Ureter (tissue), 1 donor: ENCODE measurements around the gene KRTAP4-4. TPM values are rescaled to one million over a fixed set of nuclear protein-coding genes. Genes with fewer than 3 reads are reported as not detected.
"Not testable (repeated sequence)": the region's sequence is repeated elsewhere in the genome, so short reads cannot be mapped to it uniquely, and the experiment has no call there.

Source experiments
- DNase-seq: peaks from one replicate; pipeline ENCODE4 v3.0.0-alpha.2; 2020; ENCODE audit warnings: low spot score
- total RNA-seq: library from RNA; stranded (reverse); gene quantifications from one replicate; pipeline ENCODE4 v1.2.4, GENCODE V29; 2023
- donor health status: DM: yes; HTN: yes; CAD: no.

Gene KRTAP4-4
- total RNA-seq: not detected

- no peak for DNase-seq
These were observed at the start of gene KRTAP4-4 for GRCh38 chr17:41160648-41161047. Gene KRTAP4-4 (minus strand): TSS chr17:41160748. CDS start chr17:41160691, 57 bp downstream.

- no peak for DNase-seq
These were observed 39.0 kb upstream of the KRTAP4-4 start for GRCh38 chr17:41199421-41200078.

DNA sequence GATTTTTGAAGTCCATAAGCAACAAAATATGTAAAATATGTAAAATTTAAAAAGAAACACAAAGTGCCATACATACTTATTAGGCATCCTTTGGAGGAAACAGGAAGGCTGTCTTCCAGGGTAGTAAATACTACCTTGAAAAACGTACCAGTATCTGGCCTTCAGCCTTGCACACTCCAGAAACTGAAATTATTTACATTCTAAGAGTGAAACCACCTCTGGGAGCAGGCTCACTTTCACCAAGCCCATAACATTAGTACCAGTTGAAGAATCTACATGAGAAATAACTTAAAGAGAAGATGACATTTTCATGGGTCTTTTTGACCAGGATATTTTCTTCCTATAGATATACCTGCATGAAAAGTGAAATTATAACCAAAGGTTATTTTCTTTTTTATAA lies 35.5 kb upstream of the KRTAP4-4 start:
- no peak for DNase-seq

- no peak for DNase-seq
These were observed 29.8 kb upstream of the KRTAP4-4 start for GRCh38 chr17:41190328-41190727.

DNA sequence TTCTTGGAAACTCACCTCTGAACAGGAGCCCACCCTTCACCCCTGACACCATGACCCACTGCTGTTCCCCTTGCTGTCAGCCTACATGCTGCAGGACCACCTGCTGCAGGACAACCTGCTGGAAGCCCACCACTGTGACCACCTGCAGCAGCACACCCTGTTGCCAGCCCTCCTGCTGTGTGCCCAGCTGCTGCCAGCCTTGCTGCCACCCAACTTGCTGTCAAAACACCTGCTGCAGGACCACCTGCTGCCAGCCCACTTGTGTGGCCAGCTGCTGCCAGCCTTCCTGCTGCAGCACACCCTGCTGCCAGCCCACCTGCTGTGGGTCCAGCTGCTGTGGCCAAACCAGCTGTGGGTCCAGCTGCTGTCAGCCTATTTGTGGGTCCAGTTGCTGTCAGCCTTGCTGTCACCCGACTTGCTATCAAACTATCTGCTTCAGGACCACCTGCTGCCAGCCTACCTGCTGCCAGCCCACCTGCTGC lies 29.3 kb upstream of the KRTAP4-4 start, which contains the start of gene KRTAP9-1:
KRTAP9-1 (plus strand) TSS at position 51 of the 482 bp plus-strand sequence; CDS start at position 51, 0 bp downstream.
- not testable (repeated sequence) for DNase-seq

- DNase-seq: no peak
These were observed 26.3 kb upstream of the KRTAP4-4 start for GRCh38 chr17:41186872-41187271.

DNA sequence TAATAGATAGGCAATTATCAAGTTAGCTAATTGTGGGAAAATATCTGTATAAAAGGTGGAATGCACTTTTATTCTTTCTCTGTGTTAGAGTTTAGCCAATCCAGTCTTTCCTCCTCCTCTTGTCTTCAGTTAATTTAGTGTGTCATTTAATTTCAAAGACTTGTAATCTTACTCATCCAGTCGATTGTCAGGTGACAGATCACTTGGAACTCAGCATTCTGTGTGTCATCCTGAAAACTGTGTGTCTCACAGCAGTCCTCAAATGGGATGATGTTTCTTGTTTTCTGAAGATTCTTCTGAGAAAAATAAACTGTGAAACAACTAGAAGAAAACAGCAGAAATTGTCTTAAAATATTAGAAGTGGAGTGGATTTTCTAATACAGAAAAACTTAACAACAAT lies 24.5 kb upstream of the KRTAP4-4 start:
- DNase-seq: no peak

DNA sequence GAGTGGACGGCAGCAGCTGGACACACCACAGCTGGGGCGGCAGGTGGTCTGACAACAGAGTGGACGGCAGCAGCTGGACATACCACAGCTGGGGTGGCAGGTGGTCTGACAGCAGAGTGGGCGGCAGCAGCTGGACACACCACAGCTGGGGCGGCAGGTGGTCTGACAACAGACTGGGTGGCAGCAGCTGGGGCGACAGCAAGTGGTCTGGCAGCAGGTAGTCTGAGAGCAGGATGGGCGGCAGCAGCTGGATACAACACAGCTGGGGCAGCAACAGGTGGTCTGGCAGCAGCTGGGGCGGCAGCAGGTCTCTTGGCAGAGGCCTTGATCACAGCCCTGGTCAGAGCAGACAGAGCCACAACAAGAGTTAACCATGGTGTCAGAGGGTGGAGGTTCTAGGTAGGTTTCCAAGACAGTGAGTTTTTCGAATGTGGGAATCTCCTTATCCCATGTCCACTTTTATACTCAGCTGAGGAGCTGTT lies 24.0 kb upstream of the KRTAP4-4 start, which contains the start of gene KRTAP4-1:
KRTAP4-1 (minus strand) TSS at position 432 of the 482 bp plus-strand sequence; CDS start at position 375, 57 bp downstream.
- no peak for DNase-seq

- DNase-seq: no peak
These were observed 18.5 kb upstream of the KRTAP4-4 start for GRCh38 chr17:41178843-41179616.

DNA sequence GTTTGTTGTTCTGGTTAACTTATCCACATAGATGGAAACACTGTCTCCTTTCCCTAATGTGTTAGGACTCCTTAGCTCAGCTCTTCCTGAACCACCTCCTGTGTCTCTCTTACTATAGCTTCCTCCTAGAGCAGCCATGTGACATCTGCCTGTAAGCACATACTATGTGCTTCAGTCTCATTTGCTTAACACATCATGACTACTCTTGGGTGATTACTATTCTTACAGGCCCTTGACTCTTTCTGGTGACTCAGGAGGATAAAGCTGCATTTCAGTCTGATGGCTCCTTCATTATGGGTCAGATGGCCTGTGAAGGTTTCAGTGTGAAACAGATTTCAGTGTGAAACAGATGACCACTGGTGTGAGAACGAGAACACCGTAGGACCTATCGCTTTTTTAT lies 17.8 kb upstream of the KRTAP4-4 start:
- DNase-seq: no peak

DNA sequence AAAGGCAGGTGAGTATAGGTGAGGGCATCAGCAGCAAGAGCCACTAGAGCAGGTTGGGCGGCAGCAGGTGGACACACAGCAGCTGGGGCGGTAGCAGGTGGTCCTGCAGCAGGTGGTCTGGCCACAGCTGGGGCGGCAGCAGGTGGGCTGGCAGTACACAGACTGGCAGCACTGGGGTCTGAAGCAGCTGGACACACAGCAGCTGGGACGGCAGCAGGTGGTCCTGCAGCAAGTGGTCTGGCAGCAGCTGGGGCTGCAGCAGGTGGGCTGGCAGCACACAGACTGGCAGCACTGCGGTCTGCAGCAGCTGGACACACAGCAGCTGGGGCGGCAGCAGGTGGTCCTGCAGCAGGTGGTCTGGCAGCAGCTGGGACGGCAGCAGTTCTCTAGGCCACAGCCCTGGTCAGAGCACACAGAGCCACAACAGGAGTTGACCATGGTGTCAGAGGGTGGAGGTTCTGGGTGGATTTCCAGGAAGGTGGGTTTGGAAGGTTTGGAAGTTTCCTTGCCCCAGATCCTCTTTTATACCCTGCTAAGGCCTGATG lies 17.3 kb upstream of the KRTAP4-4 start, which contains the start of gene KRTAP4-2:
KRTAP4-2 (minus strand) TSS at position 495 of the 545 bp plus-strand sequence; CDS start at position 438, 57 bp downstream.
- no peak for DNase-seq

DNA sequence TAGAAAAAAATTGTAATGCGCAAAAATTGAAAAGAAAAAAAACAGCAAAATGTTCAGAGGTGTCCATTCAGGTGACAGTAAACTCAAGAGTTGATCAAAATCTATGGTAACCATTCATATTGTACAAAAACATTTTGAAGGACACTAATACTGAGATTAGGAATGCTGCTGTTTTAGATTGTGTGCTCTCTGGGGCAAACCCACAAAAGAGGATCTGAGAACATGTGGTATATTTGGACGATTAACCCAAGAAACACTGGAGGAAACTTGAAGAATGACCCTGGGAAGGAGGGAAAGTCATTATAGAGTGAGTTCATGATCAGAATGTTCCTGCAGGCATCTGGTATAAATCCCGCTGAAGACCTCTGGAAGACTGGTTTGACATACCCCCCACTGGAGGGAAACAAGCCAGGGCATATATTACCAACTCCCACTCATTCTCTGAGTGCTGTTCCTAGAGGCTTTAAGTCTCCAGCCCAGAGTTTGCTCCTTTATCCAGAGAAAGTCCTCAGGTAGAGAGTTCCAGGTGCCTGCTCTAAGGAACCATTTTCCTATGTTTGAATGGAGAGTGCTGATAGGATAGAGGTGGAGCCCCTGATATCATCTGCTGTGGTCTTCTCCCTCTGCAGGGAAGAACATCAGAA lies 16.3 kb upstream of the KRTAP4-4 start:
- DNase-seq: no peak

- no peak for DNase-seq
These were observed 11.3 kb upstream of the KRTAP4-4 start for GRCh38 chr17:41171886-41172285.

- no peak for DNase-seq
These were observed 7.6 kb upstream of the KRTAP4-4 start, which contains the start of gene KRTAP4-3 for GRCh38 chr17:41168121-41168520. Gene KRTAP4-3 (minus strand): TSS chr17:41168221. CDS start chr17:41168172, 49 bp downstream.

DNA sequence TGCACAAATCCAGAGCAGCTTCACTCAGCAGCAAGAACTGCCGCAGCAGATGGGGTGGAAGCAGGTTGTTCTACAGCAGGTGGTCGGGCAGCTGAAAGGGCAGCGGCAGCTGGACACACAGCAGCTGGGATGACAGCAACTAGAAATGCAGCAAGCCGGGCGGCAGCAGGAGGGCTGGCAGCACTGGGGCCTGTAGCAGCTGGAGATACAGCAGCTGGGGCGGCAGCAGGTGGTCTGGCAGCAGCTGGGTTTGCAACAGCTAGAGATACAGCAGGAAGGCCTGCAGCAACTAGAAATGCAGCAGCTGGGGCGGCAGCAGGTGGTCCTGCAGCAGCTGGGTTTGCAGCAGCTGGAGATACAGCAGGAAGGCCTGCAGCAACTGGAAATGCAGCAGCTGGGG lies 7.0 kb upstream of the KRTAP4-4 start:
- DNase-seq: no peak

DNA sequence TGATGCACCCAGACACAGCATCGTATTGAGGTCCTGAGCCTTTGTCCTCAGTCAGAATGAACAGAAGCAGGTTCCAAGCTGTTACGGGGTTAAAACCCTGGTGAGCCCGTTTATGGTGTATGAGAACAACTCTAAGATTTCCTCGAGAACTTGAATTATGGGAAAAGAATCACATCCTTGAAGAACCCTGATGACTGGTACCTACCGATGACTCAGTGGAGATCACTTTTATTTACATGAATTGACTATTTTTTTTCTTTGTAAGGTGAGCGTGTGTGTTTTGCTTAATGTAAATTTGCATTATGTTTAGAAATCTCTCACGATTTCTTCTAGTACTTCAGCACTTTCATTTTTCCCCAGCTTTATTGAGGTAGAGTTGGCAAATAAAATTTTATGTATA lies 3.3 kb upstream of the KRTAP4-4 start:
- no peak for DNase-seq

GRCh38 chr17:41160190-41160589 lies 358 bp downstream of the KRTAP4-4 start:
- not testable (repeated sequence) for DNase-seq

DNA sequence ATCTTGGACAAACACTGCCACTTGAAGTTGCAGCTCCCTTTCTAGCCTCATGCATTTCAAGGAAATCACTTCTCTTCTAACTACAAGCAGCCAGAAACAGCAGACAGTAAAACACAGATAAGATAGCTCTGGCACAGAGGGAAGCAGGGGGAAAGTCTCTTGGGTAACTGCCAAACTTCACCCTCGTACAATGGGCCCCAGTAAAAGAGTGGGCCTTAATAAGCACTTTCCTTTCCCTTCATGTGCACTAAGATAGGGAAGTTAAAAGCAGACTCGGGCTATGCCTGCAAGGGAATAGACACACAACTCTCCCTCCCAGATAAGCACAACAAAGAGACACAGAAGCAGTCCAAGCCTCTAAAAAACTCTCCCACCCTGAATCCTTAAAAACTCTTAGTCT lies 6.7 kb downstream of the KRTAP4-4 start:
- no peak for DNase-seq

DNA sequence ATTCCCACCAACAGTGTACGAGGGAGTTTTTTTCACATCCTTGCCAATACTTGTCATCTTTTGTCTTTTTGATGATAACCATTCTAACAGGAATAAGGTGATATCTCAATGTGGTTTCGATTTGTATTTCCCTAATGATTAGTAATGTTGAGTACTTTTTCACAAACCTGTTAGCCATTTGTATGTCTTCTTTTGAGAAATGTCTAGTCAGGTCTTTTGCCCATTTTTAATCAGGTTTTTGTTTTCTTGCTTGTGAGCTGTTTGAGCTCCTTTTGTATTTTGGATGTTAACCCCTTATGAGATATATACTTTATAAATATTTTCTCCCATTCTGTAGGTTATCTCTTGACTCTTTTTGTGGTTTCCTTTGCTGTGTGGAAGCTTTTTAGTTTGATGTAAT lies 9.0 kb downstream of the KRTAP4-4 start:
- no peak for DNase-seq

DNA sequence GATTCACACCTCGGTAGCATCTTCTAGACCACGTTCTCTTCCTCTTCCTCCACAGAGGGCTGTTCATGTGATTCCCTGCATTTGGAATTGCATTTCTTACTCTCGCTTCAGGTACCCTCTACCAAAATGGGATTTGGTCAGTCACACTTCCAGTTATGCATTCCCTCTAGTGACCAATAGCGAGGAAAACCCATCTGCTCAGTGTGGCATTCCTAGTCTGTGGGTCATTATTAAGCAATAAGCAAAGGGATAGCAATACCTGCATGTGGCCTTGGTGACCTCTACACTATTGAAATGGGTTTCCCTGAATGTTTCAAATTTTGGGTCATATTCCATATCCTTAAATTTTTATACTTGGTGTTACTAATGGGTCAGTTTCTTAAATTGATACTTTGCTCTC lies 10.5 kb downstream of the KRTAP4-4 start:
- no peak for DNase-seq

DNA sequence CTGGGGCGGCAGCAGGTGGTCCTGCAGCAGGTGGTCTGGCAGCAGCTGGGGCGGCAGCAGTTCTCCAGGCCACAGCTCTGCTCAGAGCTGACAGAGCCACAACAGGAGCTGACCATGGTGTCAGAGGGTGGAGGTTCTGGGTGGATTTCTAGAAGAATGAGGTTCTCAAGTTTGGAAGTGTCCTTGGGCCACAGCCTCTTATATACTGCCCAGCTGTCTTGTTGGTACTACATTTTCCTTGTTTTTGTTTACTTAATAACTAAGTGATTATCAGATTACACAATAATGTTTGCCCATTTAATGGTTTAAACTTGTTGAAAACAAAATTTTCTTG lies 10.9 kb downstream of the KRTAP4-4 start, which contains the start of gene KRTAP4-5:
KRTAP4-5 (minus strand) TSS at position 174 of the 334 bp plus-strand sequence; CDS start at position 116, 58 bp downstream.
- DNase-seq: no peak
